NCI-H748 (cell line): ENCODE data around the gene ETFBKMT.

ENCODE experiments used
- DNase-seq: peaks from one replicate; lab custom pipeline; 2025; ENCODE audit not compliant: unreplicated experiment; lab: John Stamatoyannopoulos, UW

Gene ETFBKMT, protein sequence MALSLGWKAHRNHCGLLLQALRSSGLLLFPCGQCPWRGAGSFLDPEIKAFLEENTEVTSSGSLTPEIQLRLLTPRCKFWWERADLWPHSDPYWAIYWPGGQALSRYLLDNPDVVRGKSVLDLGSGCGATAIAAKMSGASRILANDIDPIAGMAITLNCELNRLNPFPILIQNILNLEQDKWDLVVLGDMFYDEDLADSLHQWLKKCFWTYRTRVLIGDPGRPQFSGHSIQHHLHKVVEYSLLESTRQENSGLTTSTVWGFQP

GRCh38 chr12:31659087-31659942, at the start of gene ETFBKMT:
Gene ETFBKMT, plus strand, starts transcription at chr12:31659688. Its CDS starts 2,266 bp downstream, at chr12:31661954.
- peak; percentile 98 for DNase-seq

GRCh38 chr12:31612819-31613218, 46.7 kb upstream of the ETFBKMT start:
- no peak for DNase-seq

DNA sequence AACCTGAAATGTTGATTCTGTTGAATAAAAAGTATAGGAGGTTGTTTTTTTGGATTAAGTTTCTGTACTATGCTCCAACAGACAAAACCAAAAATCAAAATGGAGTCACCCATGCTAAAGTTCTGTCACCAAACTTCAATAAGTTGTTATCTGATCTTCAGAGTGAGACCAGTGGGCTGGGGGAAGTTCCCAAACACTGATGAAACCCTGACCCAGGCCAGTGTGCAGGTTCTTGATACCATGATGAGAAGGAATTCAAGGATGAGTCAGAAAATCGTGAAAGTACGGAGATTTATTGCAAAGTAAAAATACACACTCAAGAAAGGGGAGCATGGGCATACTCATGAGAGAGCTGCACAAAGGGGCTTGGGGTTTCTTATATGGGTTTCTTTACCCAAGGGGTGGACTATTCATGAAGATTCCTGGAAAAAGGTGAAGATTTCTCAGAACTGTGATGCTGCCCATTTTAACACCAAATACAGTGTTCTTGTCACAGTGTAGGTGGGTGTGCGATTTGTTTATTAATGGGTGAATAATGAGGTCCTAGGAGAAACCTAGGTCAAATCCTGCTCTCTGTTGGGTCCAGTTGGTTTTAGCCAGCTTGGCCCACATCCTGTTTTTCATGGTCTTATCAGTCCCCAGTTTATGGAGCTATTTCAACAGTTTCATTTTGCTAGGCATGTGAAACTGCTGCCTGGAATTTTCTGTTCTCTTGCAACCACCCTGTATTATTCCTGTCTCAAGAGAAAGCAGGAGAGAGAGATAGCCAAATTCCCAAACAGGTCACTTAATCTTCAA, 41.1 kb upstream of the ETFBKMT start:
- DNase-seq = no peak

GRCh38 chr12:31620311-31620710, 39.2 kb upstream of the ETFBKMT start:
- no peak for DNase-seq

DNA sequence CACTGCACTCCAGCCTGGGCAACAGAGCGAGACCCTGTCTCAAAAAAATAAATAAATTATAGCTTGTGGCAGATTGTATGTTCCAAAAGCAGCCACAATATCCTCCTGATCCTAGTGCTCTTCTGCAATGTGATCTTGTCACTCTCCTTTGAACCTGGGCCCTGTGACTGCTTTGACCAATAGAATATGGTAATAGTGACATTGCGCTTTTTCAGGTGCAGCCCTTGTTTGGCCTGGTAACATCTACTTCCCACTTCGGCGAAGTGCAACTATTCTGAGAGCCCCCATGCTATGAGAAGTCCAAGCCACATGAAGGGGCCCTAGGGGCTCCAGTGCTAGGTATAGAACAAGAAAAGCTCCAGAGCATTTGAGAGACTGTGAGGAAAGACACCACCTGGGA, 37.5 kb upstream of the ETFBKMT start:
- DNase-seq = no peak

- no peak for DNase-seq
Observed at GRCh38 chr12:31626270-31626995, 33.1 kb upstream of the ETFBKMT start.

DNA sequence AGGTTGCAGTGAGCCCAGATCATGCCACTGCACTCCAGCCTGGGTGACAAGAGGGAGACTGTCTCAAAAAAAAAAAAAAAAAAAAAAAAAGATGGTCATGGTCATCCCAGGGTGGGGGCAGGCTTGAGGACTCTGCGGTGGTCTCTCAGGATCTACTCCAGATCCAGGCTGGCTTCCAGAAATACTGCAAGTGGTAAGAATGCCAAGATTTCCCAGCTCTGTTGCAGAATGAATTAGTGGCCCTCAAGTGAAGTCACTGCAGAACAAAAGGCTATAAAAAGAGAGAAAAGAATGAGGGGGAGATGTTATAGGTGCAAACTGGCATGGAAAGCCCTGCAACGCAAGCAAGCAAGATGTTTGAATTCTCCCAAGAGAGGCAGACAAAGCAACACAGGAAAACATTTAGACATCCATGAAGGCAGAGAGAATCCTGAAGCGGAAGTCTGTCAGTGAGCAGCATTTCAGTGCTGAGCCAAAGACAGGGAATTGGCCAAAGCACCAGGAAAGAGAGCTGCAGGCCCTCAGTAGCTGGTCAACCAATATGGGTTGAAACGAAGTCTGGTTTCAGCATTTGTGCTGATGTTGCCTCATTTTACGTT, 31.9 kb upstream of the ETFBKMT start:
- DNase-seq = no peak

GRCh38 chr12:31629756-31630732, 29.4 kb upstream of the ETFBKMT start:
- no peak for DNase-seq

DNA sequence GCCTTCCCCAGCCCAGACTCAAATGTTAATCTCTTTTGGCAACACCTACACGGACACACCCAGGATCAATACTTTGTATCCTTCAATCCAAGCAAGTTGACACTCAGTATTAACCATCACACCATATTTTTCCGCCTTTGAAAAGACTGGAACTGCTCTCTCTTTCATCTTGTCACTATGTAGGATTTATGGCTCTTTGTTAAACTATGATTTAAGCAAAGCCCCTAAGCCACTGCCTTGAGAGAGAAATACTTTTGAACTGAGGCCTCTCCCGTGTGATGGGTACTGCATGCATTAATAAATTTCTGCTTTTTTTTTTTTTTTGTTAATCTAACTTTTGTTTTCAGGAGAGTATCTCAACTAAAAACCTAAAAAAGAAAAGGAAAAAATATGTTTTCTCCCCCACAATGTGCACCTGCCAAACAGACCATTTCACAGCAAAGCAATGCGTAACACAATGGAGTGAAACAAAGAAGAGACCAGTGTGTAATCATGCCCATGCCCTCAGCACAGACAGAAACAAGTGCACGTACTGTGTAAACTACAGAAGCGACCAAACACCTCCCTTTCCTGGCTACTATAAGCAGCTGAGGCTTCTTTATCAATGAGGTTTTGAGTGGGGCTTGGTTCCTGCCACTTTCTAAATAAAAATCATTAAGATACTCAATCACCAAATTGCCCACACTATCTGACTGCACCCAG, 28.3 kb upstream of the ETFBKMT start:
- DNase-seq = peak; percentile 18

GRCh38 chr12:31631809-31632208, 27.7 kb upstream of the ETFBKMT start:
- no peak for DNase-seq

- DNase-seq = no peak
Observed at GRCh38 chr12:31633464-31633863, 26.0 kb upstream of the ETFBKMT start.

- DNase-seq = no peak
Observed at GRCh38 chr12:31634620-31635019, 24.9 kb upstream of the ETFBKMT start.

DNA sequence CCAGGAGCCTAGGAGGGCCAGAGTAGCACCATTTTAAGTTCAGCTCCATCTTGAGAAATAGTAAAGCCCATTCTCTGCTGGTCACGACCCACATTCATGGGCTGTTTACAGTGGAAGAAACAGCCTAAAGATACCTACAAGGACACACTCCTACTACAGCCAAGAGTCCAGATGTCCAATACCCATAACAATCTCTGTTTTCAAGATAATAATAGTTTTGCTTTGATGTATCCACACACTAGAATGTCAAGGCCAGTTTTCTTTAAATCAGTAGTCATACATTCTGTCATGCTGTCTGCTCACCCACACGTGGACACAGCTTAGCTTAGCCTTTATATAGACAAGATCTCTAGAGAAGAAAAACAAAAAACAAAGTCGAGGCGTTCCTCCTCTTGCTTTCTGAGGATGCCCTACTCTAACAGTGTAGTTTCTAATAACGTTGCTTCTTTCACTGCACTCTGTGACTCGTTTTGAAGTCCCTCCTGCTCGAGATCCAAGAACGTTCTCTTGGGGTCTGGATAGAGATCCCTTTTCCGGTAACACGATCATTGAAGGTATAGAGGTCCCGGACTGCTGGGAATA, 17.9 kb upstream of the ETFBKMT start:
- DNase-seq = no peak

DNA sequence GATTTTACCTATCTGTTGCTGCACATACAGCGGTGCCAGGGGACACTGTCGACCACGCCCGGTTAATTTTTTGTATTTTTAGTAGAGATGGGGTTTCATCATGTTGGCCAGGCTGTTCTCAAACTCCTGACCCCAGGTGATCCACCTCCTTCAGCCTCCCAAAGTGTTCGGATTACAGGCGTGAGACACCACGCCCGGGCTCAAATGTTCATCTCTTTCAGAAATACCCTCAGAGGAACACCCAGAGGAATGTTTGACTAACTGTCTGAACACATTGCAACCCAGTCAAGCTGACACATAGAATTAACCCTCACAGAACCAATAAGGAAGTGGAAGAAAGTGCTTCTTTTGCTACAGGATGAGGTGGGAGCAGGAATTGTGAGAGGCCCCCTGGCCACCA, 15.0 kb upstream of the ETFBKMT start:
- no peak for DNase-seq

DNA sequence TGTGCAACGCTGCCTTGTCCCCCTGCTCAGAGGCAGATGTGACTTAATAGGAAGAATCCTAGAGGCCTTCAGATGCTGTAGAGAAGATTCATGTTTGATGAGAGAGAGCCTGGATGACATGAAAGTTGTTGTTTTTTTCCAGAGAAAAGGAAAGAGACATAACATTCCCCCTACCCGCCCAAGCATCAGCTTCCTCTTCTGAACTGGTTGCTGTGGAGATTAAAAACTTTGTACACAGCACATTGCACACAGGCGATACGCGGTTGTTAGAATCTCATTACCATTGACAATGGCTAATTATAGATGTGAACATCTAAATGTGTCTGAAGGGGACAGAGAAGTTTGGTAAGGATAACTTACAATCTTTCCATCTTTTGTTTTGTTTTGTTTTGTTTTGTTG, 13.6 kb upstream of the ETFBKMT start:
- DNase-seq = peak; percentile 35

GRCh38 chr12:31647086-31647491, 12.4 kb upstream of the ETFBKMT start:
- DNase-seq = no peak

GRCh38 chr12:31650918-31651317, 8.6 kb upstream of the ETFBKMT start:
- DNase-seq = peak; percentile 48

DNA sequence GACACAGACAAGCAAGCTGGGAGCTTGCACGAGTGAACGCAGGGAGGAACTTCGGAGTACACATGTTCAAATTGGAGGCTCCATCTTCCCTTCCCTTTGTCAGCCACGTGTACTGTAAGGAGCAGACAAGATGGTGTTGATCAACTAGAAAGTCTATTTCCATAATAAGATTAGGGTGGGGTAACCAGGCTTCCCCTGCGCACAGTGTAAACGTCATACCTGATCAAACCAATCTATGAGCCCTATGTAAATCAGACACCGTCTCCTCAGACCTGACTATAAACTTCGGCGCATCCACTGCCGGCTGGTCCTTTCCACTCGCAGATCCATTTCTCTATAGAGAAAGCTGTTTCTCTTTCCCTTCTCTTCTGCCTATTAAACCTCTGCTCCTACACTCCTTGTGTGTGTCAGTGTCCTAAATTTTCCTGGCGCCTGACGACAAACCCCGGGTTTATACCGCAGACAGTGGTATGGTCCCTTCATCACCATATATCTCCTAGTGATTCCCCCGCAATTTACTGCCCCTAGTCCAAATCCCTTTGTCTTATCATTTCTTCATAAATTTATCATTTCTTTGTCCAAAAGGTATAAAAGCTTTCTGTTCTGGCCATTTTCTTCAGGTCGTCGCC, 7.5 kb upstream of the ETFBKMT start:
- peak; percentile 98 for DNase-seq
